ENCODE measurements around the gene TPM3. TPM values are rescaled to one million over a fixed set of nuclear protein-coding genes. Genes with fewer than 3 reads are reported as not detected.
A peak's percentile ranks its signal among the peaks of the same experiment; 100 is the strongest.

The TPM3 gene
- total and polyA plus RNA-seq, 2 donors (not counting 1 experiment from before 2014, with no cell fraction given) = 186 to 300 TPM

DNA sequence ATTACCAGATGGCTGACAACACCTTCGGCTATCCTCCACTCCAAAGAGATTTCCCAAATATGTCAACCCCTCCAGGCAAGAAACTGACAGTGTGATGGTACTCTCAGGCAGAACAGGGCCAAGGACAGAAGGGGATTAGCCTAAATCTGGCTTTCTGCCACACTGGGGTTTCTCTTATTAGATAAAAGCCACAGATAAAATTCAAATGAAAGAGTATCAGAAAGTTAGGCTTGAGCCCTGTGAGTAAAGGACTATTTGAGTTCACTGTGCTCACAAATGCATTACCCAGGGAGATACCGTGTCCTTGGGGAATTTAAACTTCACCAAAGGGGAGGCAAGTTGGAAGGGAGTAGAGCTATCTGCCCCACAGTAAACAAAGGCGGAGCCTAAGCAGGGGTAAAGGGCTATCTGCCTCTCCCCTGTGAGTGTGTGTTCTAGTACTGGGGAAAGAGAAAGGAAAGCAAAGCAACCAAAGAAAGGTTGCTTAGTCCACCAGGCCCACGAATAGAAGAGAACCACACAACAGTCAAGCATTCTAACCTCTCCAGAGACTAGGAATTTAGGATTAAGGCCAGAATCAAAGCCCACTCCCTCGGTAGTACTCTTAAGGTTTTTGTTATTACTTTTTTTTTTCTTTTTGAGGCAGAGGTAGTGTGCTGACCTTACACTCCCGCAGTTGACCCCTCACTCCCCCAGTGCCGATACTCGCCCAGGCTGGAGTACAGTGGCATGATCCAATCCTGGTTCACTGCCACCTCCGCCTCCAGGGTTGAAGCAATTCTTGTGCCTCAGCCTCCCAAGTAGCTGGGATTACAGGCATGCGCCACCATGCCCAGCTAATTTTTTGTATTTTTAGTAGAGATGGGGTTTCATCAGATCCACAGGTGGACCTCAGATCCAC is 12.7 kb downstream of the TPM3 start:
- Mint-ChIP-seq H3K27me3 (no peaks in the 10 kb centered on the region), H3K27ac (peak overlapping the region; percentile 71), H3K9me3 (ENCODE audit: insufficient read depth) (no peaks in the 10 kb centered on the region), H3K4me3 (peak overlapping the region; percentile 49), H3K4me1 (peaks cover 80% of the 10 kb centered on the region)
- ChIA-PET CTCF (interaction anchor here (0.9 to 2.2 kb wide), 5 partner anchors 12 to 435 kb away, joined by 3 to 21 read pairs (median 5); partner anchors contain the start of gene GATAD2B), POLR2A (interaction anchor here (0.6 to 1.8 kb wide), 3 partner anchors 25 to 235 kb away, joined by 3 to 10 read pairs (median 5); partner anchors contain the start of genes NUP210L and UBAP2L)
- H3K4me1 ChIP-seq (ENCODE audit: control insufficient read depth in 2 of 2, insufficient read depth in 2 of 2, low read length in 2 of 2) = peaks cover 63 to 72% of the 10 kb centered on the region in 2 donors
- no peak for ATAC-seq (ENCODE audit: low read depth)
- peaks cover 11 to 45% of the 10 kb centered on the region in 2 experiments for H3K36me3 ChIP-seq (replicated peaks in 1 of 2; ENCODE audit: control extremely low read depth in 1 of 2, control insufficient read depth in 1 of 2, extremely low read depth in 1 of 2, insufficient read depth in 2 of 2, low read length in 1 of 2)
- peak overlapping the region; percentile 69 to 94 for H3K27ac ChIP-seq (ENCODE audit: low read length in 2 of 2)
- H3K4me2 ChIP-seq (replicated peaks; ENCODE audit: low read depth, low read length, poor library complexity, severe bottlenecking) = peak overlapping the region; percentile 96
- H3K9ac ChIP-seq (ENCODE audit: low read length) = peak overlapping the region; percentile 73
- H3K79me2 ChIP-seq (ENCODE audit: control insufficient read depth, insufficient read depth, low read length) = peaks cover 99% of the 10 kb centered on the region
- H3K27me3 ChIP-seq (replicated peaks in 1 of 4; ENCODE audit: control extremely low read depth in 1 of 4, control insufficient read depth in 3 of 4, insufficient read depth in 4 of 4, low read length in 3 of 4) = no peaks in the 10 kb centered on the region
- TF ChIP-seq EZH2 (IDR thresholded peaks at IDR 0.05; ENCODE audit: borderline replicate concordance, insufficient read depth, low read depth, low read length, poor library complexity, severe bottlenecking) = no peak
- TF ChIP-seq, protein P1, sequence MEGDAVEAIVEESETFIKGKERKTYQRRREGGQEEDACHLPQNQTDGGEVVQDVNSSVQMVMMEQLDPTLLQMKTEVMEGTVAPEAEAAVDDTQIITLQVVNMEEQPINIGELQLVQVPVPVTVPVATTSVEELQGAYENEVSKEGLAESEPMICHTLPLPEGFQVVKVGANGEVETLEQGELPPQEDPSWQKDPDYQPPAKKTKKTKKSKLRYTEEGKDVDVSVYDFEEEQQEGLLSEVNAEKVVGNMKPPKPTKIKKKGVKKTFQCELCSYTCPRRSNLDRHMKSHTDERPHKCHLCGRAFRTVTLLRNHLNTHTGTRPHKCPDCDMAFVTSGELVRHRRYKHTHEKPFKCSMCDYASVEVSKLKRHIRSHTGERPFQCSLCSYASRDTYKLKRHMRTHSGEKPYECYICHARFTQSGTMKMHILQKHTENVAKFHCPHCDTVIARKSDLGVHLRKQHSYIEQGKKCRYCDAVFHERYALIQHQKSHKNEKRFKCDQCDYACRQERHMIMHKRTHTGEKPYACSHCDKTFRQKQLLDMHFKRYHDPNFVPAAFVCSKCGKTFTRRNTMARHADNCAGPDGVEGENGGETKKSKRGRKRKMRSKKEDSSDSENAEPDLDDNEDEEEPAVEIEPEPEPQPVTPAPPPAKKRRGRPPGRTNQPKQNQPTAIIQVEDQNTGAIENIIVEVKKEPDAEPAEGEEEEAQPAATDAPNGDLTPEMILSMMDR (IDR thresholded peaks at IDR 0.05) = no peak
- H3K4me3 ChIP-seq (ENCODE audit: control extremely low read depth in 1 of 5, extremely low read depth in 1 of 5, insufficient read depth in 1 of 5, low read depth in 2 of 5, low read length in 4 of 5) = peak overlapping the region in 1 of 5 experiments; percentile 75
- H3K9me3 ChIP-seq (ENCODE audit: control extremely low read depth in 1 of 3, control insufficient read depth in 2 of 3, insufficient read depth in 1 of 3, low read length in 2 of 3) = no peaks in the 10 kb centered on the region
- H4K20me1 ChIP-seq (ENCODE audit: control insufficient read depth, insufficient read depth, low read length, poor library complexity, severe bottlenecking) = peaks cover 70% of the 10 kb centered on the region
- H2AFZ ChIP-seq (ENCODE audit: insufficient read depth, low read depth, low read length, poor library complexity, severe bottlenecking) = no peak overlapping the region
- intact Hi-C loops (cut with micrococcal nuclease) = no loop called here
- 81% methylated on average over 4 of the region's 10 CpGs for WGBS (ENCODE audit: insufficient coverage)
- no peak for DNase-seq
